Measurements from ENCODE around the gene CSF2RB. TPM values are rescaled to one million over a fixed set of nuclear protein-coding genes. Genes with fewer than 3 reads are reported as not detected.

Gene CSF2RB
- total RNA-seq, 4 donors from 2014 or later, result 3.1 to 7.4 (median 3.5) TPM

GRCh38 chr22:36879775-36880174, 33.7 kb upstream of the CSF2RB start:
- H3K4me3 ChIP-seq, result no peak overlapping the region
- H3K36me3 ChIP-seq, result no peaks in the 10 kb centered on the region
- no peaks in the 10 kb centered on the region for H3K4me1 ChIP-seq
- no peaks in the 10 kb centered on the region for H3K9me3 ChIP-seq
- no peak overlapping the region for H3K27ac ChIP-seq
- no peak for TF ChIP-seq CTCF (IDR thresholded peaks at IDR 0.05)
- TF ChIP-seq POLR2A (IDR thresholded peaks at IDR 0.05), result no peak
- intact Hi-C loops (cut with DNase I; ENCODE audit: low total_unique reads), result no loop called here
- H3K27me3 ChIP-seq, result no peaks in the 10 kb centered on the region
- DNase-seq, result no peak

GRCh38 chr22:36881504-36882245, 31.8 kb upstream of the CSF2RB start:
- intact Hi-C loops (cut with DNase I; ENCODE audit: low total_unique reads), result no loop called here
- TF ChIP-seq CTCF (IDR thresholded peaks at IDR 0.05), result no peak
- no peak for TF ChIP-seq POLR2A (IDR thresholded peaks at IDR 0.05)
- no peaks in the 10 kb centered on the region for H3K27me3 ChIP-seq
- no peak overlapping the region for H3K27ac ChIP-seq
- H3K9me3 ChIP-seq, result no peaks in the 10 kb centered on the region
- DNase-seq, result no peak
- no peaks in the 10 kb centered on the region for H3K36me3 ChIP-seq
- H3K4me3 ChIP-seq, result no peak overlapping the region
- no peaks in the 10 kb centered on the region for H3K4me1 ChIP-seq

GRCh38 chr22:36884349-36885158, 28.9 kb upstream of the CSF2RB start:
- TF ChIP-seq CTCF (IDR thresholded peaks at IDR 0.05) (no peak), POLR2A (IDR thresholded peaks at IDR 0.05) (no peak)
- no peak for DNase-seq
- Histone ChIP-seq H3K9me3 (no peaks in the 10 kb centered on the region), H3K27ac (no peak overlapping the region), H3K4me1 (no peaks in the 10 kb centered on the region), H3K27me3 (no peaks in the 10 kb centered on the region), H3K36me3 (no peaks in the 10 kb centered on the region), H3K4me3 (no peak overlapping the region)
- intact Hi-C loops (cut with DNase I; ENCODE audit: low total_unique reads), result no loop called here

GRCh38 chr22:36885474-36885873, 28.0 kb upstream of the CSF2RB start:
- no peaks in the 10 kb centered on the region for H3K36me3 ChIP-seq
- H3K9me3 ChIP-seq, result no peaks in the 10 kb centered on the region
- intact Hi-C loops (cut with DNase I; ENCODE audit: low total_unique reads), result no loop called here
- no peak overlapping the region for H3K4me3 ChIP-seq
- no peak for TF ChIP-seq CTCF (IDR thresholded peaks at IDR 0.05)
- no peak for TF ChIP-seq POLR2A (IDR thresholded peaks at IDR 0.05)
- no peaks in the 10 kb centered on the region for H3K4me1 ChIP-seq
- H3K27ac ChIP-seq, result no peak overlapping the region
- H3K27me3 ChIP-seq, result no peaks in the 10 kb centered on the region
- DNase-seq, result no peak

- Histone ChIP-seq H3K4me3 (no peak overlapping the region), H3K36me3 (no peaks in the 10 kb centered on the region), H3K9me3 (no peaks in the 10 kb centered on the region), H3K4me1 (no peaks in the 10 kb centered on the region), H3K27ac (no peak overlapping the region), H3K27me3 (no peaks in the 10 kb centered on the region)
- TF ChIP-seq POLR2A (IDR thresholded peaks at IDR 0.05), result no peak
- TF ChIP-seq CTCF (IDR thresholded peaks at IDR 0.05), result no peak
- DNase-seq, result no peak
- intact Hi-C loops (cut with DNase I; ENCODE audit: low total_unique reads), result no loop called here
Measured at GRCh38 chr22:36886016-36886415, 27.4 kb upstream of the CSF2RB start.
